MG63 (cell line): ENCODE data around the gene CNTRL. TPM values are rescaled to one million over a fixed set of nuclear protein-coding genes. Genes with fewer than 3 reads are reported as not detected.

Experiments used
- DNase-seq: peaks from one replicate; pipeline ENCODE4 v3.0.0-alpha.2; 2020
- H3K27me3 ChIP-seq: fragments of 250-450 bp; sonication (Bioruptor Pico); 2 replicates; pipeline ENCODE4 v1.5.1; 2020; ENCODE audit warnings: mild to moderate bottlenecking, moderate library complexity
- H3K36me3 ChIP-seq: fragments of 250-450 bp; sonication (Bioruptor Pico); 2 replicates; pipeline ENCODE4 v1.5.1; 2020; ENCODE audit warnings: mild to moderate bottlenecking, moderate library complexity
- H3K4me3 ChIP-seq: fragments of 250-450 bp; sonication (Bioruptor Pico); 2 replicates; pipeline ENCODE4 v1.5.1; 2020; ENCODE audit warnings: mild to moderate bottlenecking, moderate library complexity
- H3K9me3 ChIP-seq: fragments of 250-450 bp; sonication (Bioruptor Pico); 2 replicates; pipeline ENCODE4 v1.5.1; 2020; ENCODE audit warnings: mild to moderate bottlenecking, moderate library complexity
- total RNA-seq: library from RNA; depleted of rRNA; stranded (reverse); fragments of >200 nt; shearing (Covaris generic); gene quantifications from 2 replicates; pipeline ENCODE4 v1.2.3, GENCODE V29; 2014; ENCODE audit warnings: low replicate concordance

Gene CNTRL
- total RNA-seq, 1 experiment from 2014 or later, result 2.5 TPM

DNA sequence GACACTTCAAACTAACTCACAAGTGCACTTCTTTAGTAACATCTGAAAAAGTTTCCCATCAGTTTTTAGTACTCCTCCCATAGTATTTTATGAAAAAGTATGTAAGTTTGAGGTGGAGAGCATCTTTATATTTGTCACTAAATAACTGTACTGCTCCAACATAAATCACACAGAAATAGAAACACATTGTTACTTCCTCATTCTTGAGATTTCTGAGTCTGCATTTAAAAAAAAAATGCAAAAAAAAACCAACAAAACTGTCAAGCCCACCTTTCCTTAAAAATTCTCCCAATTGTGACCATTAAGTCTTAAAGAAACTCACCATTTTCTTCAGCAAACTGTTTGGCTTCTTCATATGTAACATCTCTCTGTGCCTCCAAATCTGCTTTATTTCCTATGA, 108.2 kb downstream of the CNTRL start:
- DNase-seq, result no peak
- Histone ChIP-seq H3K36me3 (peaks cover 65% of the 10 kb centered on the region), H3K9me3 (no peaks in the 10 kb centered on the region), H3K4me3 (no peak overlapping the region), H3K27me3 (no peaks in the 10 kb centered on the region)

DNA sequence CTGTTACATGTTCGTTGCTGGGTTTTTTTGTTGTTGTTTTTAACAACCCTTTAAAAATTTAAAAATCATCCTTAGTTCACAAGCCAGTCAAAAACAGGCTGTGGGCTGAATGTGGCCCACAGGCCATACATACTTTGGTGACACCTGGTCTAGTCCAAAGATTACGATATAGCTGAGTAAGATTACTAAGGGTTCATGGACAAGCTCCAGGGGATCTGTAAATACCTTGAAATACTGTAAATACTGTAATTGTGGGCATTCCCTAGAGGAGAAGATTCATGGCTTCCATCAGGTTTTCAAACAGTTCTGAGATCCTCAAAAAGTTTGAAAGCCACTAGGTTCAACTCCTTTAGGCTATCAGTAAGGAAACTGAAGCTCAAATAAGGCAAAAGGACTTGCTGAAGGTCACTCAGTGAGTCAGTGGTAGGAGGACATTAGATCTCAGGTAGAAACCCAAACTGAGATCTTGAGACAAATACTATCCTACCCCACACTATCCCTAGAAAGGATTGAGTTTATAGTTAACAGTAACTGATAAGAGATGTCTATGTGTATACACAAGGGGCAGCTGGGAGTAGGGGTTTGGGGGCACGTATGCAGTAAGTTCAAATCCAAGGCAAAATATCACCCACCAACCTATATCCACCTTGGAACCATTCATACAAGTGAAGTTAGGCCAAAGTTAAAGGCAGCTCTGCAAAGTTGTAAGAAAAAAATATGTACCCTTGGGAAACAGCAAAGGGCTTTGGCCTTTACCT, 109.1 kb downstream of the CNTRL start:
- H3K36me3 ChIP-seq, result peaks cover 59% of the 10 kb centered on the region
- H3K27me3 ChIP-seq, result no peaks in the 10 kb centered on the region
- DNase-seq, result no peak
- H3K4me3 ChIP-seq, result no peak overlapping the region
- no peaks in the 10 kb centered on the region for H3K9me3 ChIP-seq

DNA sequence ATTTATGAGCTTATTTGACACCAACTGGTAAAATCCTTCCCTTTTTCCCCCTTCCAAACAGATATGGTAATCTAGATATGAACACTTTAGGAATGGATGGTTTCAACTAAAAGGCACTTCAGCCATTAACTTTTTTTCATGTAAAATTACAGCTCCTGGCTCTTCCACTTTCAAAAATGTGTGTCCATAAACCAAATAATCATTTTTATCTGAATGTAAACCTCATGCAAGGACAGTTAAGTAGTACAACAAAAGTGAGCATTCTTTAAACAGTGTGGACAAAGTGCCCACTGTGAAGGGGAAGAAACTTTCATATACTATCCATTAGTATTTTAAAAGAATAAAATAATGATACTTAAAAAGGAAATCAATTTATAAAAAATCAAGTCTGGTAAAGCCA, 109.7 kb downstream of the CNTRL start:
- Histone ChIP-seq H3K36me3 (peaks cover 55% of the 10 kb centered on the region), H3K9me3 (no peaks in the 10 kb centered on the region), H3K27me3 (no peaks in the 10 kb centered on the region), H3K4me3 (no peak overlapping the region)
- DNase-seq, result no peak

DNA sequence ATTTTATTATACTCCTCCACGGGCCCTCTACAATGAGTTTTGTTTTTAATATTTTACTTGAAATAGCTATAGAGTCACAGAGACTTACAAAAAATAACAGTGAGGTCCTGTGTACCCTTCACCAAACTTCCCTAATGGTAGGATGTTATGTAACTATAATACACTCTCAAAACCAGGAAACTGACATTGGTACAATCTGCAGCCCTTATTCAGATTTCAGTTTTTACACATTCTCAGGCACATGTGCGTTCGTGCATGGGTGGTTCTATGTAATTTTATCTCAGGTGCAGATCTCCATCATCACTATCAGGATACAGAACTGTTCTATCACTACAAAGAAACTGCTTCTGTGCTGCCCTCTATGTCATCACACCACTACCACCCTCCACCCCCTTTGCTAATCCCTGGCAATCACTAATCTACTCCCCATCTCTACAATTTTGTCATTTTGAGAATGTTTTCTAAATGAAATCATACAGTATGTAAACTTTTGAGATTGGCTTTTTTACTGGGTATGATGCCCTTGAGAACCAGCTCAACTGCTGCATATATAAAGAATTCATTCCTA, 110.5 kb downstream of the CNTRL start:
- Histone ChIP-seq H3K27me3 (no peaks in the 10 kb centered on the region), H3K36me3 (peaks cover 47% of the 10 kb centered on the region)

DNA sequence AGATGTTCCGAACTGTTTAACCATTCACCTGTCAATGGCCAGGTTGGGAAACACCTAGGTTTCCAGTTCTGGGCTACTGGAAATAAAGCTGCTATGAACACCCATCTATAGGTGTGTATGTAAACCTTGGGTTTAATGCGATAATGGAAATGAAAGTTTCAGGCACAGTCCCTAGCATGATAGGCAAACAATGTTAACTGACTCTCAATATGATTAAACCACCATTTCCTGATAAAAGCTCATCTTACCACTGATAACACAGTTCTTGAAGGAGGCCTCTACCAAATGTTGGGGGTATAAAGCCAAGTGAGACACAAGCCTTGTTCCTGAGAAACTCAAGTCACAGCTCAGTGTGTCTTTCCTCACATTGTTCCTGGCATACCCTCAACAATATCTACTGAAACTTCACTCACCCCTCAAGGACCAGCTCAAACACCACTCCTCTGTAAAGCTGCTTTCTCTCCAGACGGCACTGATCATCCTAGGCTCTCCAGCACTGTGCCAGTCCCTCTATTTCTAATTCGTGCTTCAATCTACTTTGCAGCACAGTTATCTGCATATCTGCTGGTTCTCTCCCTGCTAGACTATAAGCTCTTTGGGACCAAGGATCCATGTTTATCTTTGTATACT, 111.1 kb downstream of the CNTRL start:
- Histone ChIP-seq H3K4me3 (no peak overlapping the region), H3K9me3 (no peaks in the 10 kb centered on the region), H3K36me3 (peaks cover 42% of the 10 kb centered on the region), H3K27me3 (no peaks in the 10 kb centered on the region)
- no peak for DNase-seq

More for the DNA sequence above, 110.5 kb downstream of the CNTRL start:
- Histone ChIP-seq H3K4me3 (no peak overlapping the region), H3K9me3 (no peaks in the 10 kb centered on the region)
- DNase-seq, result no peak

DNA sequence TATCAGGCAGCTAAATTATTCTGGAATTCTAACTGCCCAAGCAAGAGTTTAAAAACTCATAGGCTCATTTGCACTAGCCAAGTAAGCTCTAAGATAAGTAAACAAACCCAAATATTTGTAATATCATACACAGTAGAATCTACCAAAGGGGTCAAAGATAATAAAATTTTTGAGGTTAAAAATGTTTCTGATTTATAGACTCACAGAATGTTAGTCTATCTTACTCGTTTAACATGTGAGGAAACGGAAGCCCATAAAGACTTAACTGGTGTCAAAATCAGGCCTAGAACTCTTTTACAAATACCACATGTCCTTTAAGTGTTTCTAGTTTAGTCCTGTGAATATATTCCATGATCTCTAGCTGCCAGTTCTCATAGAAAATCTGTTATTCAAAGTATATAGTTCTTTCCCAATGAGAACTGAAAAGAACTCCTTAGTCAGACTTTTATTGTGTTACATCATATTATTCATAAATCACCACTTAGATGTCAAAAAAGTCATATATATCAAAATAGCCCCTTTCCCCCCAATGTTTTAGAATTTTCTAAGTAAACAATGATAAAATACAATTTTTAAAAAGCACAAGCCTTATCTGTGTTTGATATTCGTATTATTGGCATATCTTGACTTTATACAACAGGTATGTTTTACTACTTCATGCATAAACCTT, 113.0 kb downstream of the CNTRL start:
- Histone ChIP-seq H3K27me3 (no peaks in the 10 kb centered on the region), H3K36me3 (peaks cover 27% of the 10 kb centered on the region), H3K4me3 (no peak overlapping the region), H3K9me3 (no peaks in the 10 kb centered on the region)
- no peak for DNase-seq

DNA sequence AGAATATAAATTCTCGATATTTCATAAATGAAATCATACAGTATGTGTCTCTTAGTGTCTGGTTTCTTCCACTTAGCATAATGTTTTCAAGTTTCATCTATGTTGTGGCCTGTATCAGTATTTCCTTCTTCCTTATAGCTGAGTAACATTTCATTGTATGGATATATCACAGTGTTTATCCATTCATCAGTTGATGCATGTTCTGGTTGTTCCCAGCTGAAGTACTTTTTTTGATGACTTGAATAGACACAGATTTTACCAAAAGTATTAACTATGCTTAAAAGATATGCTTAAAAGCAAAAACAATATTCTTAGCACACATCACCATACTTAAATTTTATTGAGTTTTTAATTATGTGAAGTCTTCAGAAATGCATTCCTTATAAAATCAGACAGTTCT, 114.3 kb downstream of the CNTRL start:
- Histone ChIP-seq H3K4me3 (no peak overlapping the region), H3K27me3 (no peaks in the 10 kb centered on the region), H3K9me3 (no peaks in the 10 kb centered on the region), H3K36me3 (peaks cover 20% of the 10 kb centered on the region)
- no peak for DNase-seq

DNA sequence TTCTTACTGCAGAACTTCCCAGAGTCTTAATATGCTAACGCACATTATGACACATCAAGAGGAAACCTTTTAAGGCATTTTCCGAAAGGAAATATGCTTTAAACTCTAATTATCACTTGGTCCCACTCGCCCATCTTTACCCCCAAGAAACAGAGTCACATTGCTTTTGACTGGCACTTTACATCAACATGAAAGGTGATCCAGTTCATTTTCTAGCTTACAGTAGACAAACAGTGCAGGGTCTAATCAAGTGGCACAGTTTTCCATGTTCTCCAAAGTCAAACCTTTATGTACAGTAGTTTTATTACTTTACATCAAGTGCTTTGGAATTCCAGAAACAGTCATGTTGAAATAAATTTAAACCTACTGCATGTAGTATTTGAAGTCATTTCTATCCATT, 114.9 kb downstream of the CNTRL start:
- Histone ChIP-seq H3K27me3 (no peaks in the 10 kb centered on the region), H3K36me3 (peaks cover 14% of the 10 kb centered on the region), H3K9me3 (no peaks in the 10 kb centered on the region), H3K4me3 (no peak overlapping the region)
- DNase-seq, result no peak

DNA sequence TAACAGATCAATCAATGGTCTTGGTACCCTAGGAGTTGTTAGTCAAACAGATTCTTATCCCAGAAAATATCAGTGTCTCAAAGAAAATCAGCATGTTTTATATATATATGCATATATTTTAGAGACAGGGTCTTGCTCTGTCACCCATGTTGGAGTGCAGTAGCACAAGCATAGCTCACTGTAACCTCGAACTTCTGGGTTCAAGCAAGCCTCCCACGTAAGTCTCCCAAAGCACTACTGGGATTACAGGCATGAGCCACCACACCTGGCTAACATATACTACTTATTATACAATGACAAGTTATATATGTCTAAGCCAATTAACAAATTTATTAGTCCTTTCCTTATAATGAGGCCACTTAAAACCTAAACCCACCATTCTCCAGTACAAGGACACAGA, 116.5 kb downstream of the CNTRL start:
- no peaks in the 10 kb centered on the region for H3K9me3 ChIP-seq
- peaks cover 7% of the 10 kb centered on the region for H3K36me3 ChIP-seq
- H3K27me3 ChIP-seq, result no peaks in the 10 kb centered on the region
- H3K4me3 ChIP-seq, result no peak overlapping the region
- DNase-seq, result no peak

DNA sequence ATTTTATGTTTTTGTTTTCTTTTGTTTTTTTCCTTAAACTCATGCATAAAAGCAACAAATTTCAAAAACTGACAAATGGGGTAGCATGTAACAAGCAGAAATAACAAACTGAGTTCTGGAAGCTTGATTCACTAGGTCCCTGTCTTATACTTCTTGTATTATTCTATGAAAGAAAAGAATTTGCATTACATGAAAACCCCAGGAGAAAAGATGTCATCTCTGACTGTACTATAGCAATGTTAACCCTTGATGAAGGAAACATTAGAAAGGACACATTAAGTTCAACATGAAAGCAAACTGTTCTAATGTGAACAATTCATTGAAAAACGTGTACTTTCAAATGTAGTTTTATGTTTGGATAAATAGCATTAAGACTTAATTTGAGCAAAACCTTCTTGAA, 117.8 kb downstream of the CNTRL start:
- Histone ChIP-seq H3K36me3 (0 out of 2 replicates have a peak, but pooled peaks cover 4% of the 10 kb centered on the region), H3K9me3 (no peaks in the 10 kb centered on the region), H3K4me3 (no peak overlapping the region), H3K27me3 (no peaks in the 10 kb centered on the region)
- DNase-seq, result no peak

DNA sequence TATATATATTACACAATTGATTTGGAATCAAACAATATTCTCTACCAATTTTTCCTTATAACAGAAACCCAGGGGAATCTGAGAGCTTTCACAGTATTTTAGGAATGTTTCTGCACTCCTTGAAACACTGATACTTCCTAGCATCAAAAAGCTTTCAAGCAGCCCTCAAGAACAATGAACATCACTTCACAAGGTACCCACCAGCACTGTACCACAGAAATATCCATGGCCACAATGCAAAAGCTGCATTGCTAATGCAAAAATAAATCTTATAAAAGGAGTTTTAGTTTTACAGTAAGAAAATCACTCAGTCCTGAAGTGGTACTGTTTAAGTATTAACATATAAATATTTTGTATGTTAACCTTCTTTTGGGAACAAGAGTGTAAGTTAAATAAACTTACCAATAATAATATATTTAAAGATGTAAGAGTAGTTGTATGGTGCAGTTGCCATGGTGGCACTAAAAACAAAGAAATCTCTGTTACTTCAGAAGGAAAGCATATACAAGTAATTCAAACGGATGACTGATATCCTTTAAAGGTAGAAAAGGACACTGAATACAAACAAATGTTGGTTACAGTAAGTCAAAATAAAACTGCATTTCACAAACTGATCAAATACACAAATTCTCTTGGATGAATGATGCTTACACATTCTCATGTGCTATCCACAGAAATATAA, 118.3 kb downstream of the CNTRL start:
- Histone ChIP-seq H3K4me3 (no peak overlapping the region), H3K9me3 (no peaks in the 10 kb centered on the region), H3K27me3 (no peaks in the 10 kb centered on the region), H3K36me3 (0 out of 2 replicates have a peak, but pooled peaks cover 6% of the 10 kb centered on the region)
- no peak for DNase-seq

DNA sequence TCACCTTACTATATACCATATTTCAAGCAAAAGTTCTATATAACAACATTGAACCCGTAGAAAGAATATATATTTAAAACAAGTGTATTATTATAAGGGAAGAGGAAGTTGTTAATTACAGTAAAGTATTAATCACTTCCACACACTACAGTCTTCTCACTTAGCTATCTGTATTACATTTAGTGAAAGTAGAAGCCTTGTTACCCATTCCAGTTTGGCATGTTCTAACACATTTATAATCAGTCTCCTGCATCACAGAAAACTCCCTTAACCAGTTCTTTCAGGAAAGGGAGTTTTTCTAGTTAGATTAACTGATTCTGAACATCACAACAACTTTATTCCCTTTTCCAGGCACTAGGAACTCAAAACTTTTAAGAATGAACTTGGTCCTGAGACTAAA, 120.0 kb downstream of the CNTRL start:
- H3K27me3 ChIP-seq, result no peaks in the 10 kb centered on the region
- no peak for DNase-seq

DNA sequence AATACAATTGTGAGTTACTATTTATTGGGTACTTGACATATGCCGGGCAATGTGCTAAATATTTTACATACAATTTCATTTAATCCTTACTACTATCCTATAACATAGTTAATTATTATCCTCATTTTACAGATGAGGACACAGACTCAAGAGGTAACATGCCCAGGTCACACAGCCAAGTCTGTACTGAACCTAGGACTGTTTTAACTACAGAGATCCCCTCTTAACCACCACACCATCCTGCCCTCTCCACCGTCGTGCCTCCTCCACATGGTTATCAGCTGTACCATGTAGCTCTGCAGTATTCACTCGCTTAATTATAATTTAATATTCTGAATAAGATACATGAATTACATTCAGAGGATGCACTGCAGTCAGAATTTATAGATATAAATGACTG, 121.6 kb downstream of the CNTRL start:
- no peaks in the 10 kb centered on the region for H3K27me3 ChIP-seq
- no peaks in the 10 kb centered on the region for H3K9me3 ChIP-seq
- DNase-seq, result no peak
- 0 out of 2 replicates have a peak, but pooled peaks cover 3% of the 10 kb centered on the region for H3K36me3 ChIP-seq
- no peak overlapping the region for H3K4me3 ChIP-seq

More for the DNA sequence above, 120.0 kb downstream of the CNTRL start:
- Histone ChIP-seq H3K36me3 (0 out of 2 replicates have a peak, but pooled peaks cover 3% of the 10 kb centered on the region), H3K4me3 (no peak overlapping the region), H3K9me3 (no peaks in the 10 kb centered on the region)

DNA sequence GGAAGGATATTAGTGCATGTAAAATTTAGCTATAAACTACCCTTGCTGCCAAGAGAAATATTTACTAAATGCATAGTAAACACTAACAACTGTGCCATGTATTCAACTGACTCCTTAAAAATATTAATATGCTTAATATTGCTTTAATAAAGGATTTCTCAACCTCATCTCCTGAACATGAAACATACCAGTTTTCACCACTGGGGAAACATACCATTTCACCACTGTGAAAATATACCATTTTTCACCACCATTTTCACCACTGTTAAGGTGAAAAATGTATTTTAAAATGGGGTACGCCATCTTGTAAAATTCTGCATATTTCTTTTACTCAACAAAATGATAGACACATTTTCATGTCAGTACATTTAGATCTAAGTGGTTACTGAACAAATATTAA, 122.4 kb downstream of the CNTRL start:
- H3K4me3 ChIP-seq, result no peak overlapping the region
- H3K9me3 ChIP-seq, result no peaks in the 10 kb centered on the region
- H3K36me3 ChIP-seq, result 0 out of 2 replicates have a peak, but pooled peaks cover 3% of the 10 kb centered on the region
- H3K27me3 ChIP-seq, result no peaks in the 10 kb centered on the region
- DNase-seq, result no peak

DNA sequence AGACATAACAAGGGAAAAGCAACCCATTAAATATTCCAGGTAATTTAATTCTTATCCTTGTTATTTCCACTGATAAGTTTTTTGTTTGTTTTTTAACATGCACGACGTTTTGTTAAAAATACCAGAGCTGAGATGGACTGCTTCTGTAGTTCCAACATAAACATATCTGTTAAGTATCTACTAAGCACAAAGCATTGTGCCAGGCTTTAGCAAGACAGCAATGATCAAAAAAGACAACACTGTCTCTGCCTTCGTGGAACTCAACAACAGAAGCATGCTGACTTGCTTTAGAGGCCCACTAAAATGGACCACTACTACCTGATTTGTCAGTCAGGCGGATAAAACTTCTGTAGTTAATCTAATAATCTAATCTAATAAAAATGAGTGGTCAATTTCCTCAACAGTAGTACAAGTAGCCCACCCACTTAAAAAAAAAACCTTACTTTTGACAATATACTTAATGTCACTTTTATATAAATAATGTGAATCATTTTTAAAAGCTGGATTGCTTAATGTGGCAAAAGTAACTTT, 123.8 kb downstream of the CNTRL start:
- Histone ChIP-seq H3K36me3 (0 out of 2 replicates have a peak, but pooled peaks cover 3% of the 10 kb centered on the region), H3K4me3 (no peak overlapping the region), H3K9me3 (no peaks in the 10 kb centered on the region), H3K27me3 (no peaks in the 10 kb centered on the region)
- no peak for DNase-seq

DNA sequence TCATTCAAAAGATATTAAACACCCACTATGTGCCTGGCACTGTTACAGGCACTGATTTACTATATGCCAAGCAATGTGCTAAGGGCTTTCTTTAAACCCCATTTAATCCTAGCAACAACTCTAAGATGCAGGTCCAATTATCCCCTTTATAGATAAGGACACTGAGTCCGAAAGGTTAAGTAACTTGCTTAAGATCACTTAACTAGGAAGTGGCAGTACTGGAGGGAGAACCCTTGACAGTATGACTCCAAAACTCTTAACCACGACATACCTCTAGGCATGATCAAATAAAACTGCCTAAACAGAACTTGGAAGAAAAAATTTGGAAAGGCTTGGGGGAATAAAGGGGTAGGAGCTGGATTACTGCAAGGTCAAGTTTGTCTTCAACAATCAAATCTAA, 125.2 kb downstream of the CNTRL start:
- DNase-seq, result no peak
- H3K9me3 ChIP-seq, result no peaks in the 10 kb centered on the region
- 0 out of 2 replicates have a peak, but pooled peaks cover 3% of the 10 kb centered on the region for H3K36me3 ChIP-seq
- peak overlapping the region; percentile 79 for H3K4me3 ChIP-seq
- no peaks in the 10 kb centered on the region for H3K27me3 ChIP-seq
